ENCODE measurements around the gene CD79A. TPM values are rescaled to one million over a fixed set of nuclear protein-coding genes. Genes with fewer than 3 reads are reported as not detected.

CD79A gene
- total RNA-seq, 1 experiment from 2014 or later: 0.82 TPM

DNA sequence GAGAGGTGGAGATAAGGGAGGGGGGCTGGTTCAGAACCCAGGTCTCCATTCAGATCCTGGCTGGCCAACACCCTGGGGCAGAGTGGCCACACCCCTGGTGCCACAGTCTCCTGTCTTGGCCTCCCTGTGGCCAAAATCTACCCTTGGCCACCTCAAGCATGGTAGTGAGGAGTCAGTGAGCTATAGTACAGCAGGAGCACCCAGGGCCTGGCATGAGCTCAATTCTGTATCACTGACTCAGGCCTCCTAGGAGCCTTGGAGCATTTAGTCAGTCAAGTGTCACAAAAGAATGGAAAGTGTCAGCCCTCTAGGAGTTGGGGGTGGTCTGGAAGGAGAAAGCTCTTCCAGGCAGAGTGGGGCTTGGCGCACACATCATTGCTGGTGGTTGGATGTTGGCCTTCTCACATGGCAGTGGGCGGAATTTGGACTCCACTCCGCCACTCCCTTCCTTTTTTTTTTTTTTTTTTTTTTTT lies 6.6 kb upstream of the CD79A start:
- H3K27ac Mint-ChIP-seq (ENCODE audit: unreplicated experiment): peak overlapping the region; percentile 15
- Histone ChIP-seq H3K9me3 (no peaks in the 10 kb centered on the region), H3K36me3 (ENCODE audit: control insufficient read depth, insufficient read depth, low read length) (peaks cover 6% of the 10 kb centered on the region), H3K4me1 (peaks cover 20% of the 10 kb centered on the region), H3K4me3 (ENCODE audit: low read depth, low read length) (no peak overlapping the region), H3K27me3 (replicated peaks; ENCODE audit: control insufficient read depth, insufficient read depth, low read length) (no peaks in the 10 kb centered on the region)
- H3K4me3 Mint-ChIP-seq (ENCODE audit: unreplicated experiment): no peak overlapping the region
- no TSS peak for BruUV-seq (replicated peaks)
- intact Hi-C loops (cut with micrococcal nuclease; ENCODE audit: unreplicated experiment): no loop called here
- H3K27me3 Mint-ChIP-seq (ENCODE audit: insufficient read depth, unreplicated experiment): no peaks in the 10 kb centered on the region
- DNase-seq: no peak
- H3K9me3 Mint-ChIP-seq (ENCODE audit: unreplicated experiment): no peaks in the 10 kb centered on the region
- H3K36me3 Mint-ChIP-seq (ENCODE audit: insufficient read depth, unreplicated experiment): peaks cover 90% of the 10 kb centered on the region
- POLR2A ChIA-PET: interaction anchor here (1.3 kb wide), 1 partner anchor 10 kb away, joined by 18 read pairs; the partner anchor contains the start of gene RPS19
- CTCF ChIA-PET: interaction anchor here (0.7 to 1.7 kb wide), 3 partner anchors 14 to 230 kb away, joined by 3 read pairs; partner anchors contain the start of gene RABAC1
- peaks cover 14% of the 10 kb centered on the region for H3K4me1 Mint-ChIP-seq (ENCODE audit: low read depth, unreplicated experiment)
- no peak for TF ChIP-seq CTCF (IDR thresholded peaks at IDR 0.05; ENCODE audit: insufficient read depth in 1 of 2, low read depth in 1 of 2, low read length in 1 of 2, severe bottlenecking in 1 of 2, unreplicated experiment in 1 of 2)

DNA sequence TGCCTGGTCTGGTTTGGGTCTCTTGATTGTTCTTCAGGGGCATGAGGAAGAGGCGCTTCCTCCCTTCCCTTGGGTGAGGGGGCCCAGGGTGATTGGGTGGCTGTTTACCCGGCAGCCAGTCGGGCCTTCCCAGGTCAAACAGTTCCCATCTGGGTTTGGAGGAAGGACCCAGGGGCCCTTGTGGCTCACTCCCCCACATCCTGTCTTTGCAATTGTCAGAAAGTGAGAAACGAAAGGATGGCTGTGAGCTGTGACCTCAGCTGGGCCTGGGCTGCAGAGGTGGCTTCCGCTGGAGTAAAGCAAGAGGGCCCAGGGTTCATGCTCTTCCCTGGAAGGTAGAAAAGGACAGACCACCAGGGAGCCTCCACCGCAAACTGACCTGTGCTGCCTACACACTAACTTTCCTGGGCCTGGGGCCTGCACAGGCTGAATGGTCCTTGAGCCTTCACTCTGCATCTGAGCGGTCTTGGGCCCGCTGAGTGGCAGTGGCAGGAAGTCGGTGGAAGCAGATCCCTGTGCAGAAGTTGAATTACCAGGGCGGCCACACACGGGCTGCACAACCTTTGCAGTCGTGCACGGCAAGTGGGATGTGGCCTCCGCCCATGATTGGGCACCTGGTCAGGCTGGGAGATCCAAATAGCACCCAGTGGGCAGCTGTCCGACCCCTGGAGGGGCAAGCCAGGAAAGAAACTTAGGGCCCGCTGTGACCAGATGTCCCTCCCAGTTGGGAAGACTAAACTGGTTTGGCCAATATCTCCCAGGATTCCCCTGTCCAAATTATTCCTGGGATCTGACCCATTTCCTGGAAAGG lies 5.3 kb upstream of the CD79A start:
- no peak for TF ChIP-seq CTCF (IDR thresholded peaks at IDR 0.05; ENCODE audit: insufficient read depth in 1 of 2, low read depth in 1 of 2, low read length in 1 of 2, severe bottlenecking in 1 of 2, unreplicated experiment in 1 of 2)
- no peak for DNase-seq
- Histone ChIP-seq H3K4me1 (peaks cover 20% of the 10 kb centered on the region), H3K9me3 (no peaks in the 10 kb centered on the region), H3K27me3 (replicated peaks; ENCODE audit: control insufficient read depth, insufficient read depth, low read length) (no peaks in the 10 kb centered on the region), H3K4me3 (ENCODE audit: low read depth, low read length) (no peak overlapping the region), H3K36me3 (ENCODE audit: control insufficient read depth, insufficient read depth, low read length) (peaks cover 6% of the 10 kb centered on the region)
- intact Hi-C loops (cut with micrococcal nuclease; ENCODE audit: unreplicated experiment): loop anchor here (2.0 kb wide), 1 partner anchor 15 kb away; no protein-coding TSS in a partner anchor
- Mint-ChIP-seq H3K4me1 (ENCODE audit: low read depth, unreplicated experiment) (peaks cover 14% of the 10 kb centered on the region), H3K9me3 (ENCODE audit: unreplicated experiment) (no peaks in the 10 kb centered on the region), H3K4me3 (ENCODE audit: unreplicated experiment) (no peak overlapping the region), H3K27me3 (ENCODE audit: insufficient read depth, unreplicated experiment) (no peaks in the 10 kb centered on the region), H3K36me3 (ENCODE audit: insufficient read depth, unreplicated experiment) (peaks cover 76% of the 10 kb centered on the region), H3K27ac (ENCODE audit: unreplicated experiment) (peak overlapping the region; percentile 88)
- ChIA-PET POLR2A (no interaction called here), CTCF (interaction anchor here (1.6 to 2.3 kb wide), 3 partner anchors 13 to 87 kb away, joined by 3 to 18 read pairs (median 3); partner anchors contain the start of gene RABAC1)
- no TSS peak for BruUV-seq (replicated peaks)

GRCh38 chr19:41872384-41872774 lies 4.7 kb upstream of the CD79A start:
- no peaks in the 10 kb centered on the region for H3K27me3 ChIP-seq (replicated peaks; ENCODE audit: control insufficient read depth, insufficient read depth, low read length)
- POLR2A ChIA-PET: interaction anchor here (1.0 to 1.5 kb wide), 3 partner anchors 8 to 12 kb away, joined by 3 to 15 read pairs (median 13); partner anchors contain the start of gene RPS19
- no TSS peak for BruUV-seq (replicated peaks)
- Mint-ChIP-seq H3K4me1 (ENCODE audit: low read depth, unreplicated experiment) (peaks cover 14% of the 10 kb centered on the region), H3K27me3 (ENCODE audit: insufficient read depth, unreplicated experiment) (no peaks in the 10 kb centered on the region), H3K27ac (ENCODE audit: unreplicated experiment) (peak overlapping the region; percentile 88), H3K4me3 (ENCODE audit: unreplicated experiment) (no peak overlapping the region), H3K36me3 (ENCODE audit: insufficient read depth, unreplicated experiment) (peaks cover 70% of the 10 kb centered on the region), H3K9me3 (ENCODE audit: unreplicated experiment) (no peaks in the 10 kb centered on the region)
- no peaks in the 10 kb centered on the region for H3K9me3 ChIP-seq
- intact Hi-C loops (cut with micrococcal nuclease; ENCODE audit: unreplicated experiment): loop anchor here (2.0 kb wide), 1 partner anchor 14 kb away; no protein-coding TSS in a partner anchor
- H3K4me1 ChIP-seq: peaks cover 20% of the 10 kb centered on the region
- CTCF ChIA-PET: interaction anchor here (1.3 to 2.3 kb wide), 3 partner anchors 15 to 163 kb away, joined by 9 to 18 read pairs (median 17); partner anchors contain the start of gene RABAC1
- no peak for TF ChIP-seq CTCF (IDR thresholded peaks at IDR 0.05; ENCODE audit: insufficient read depth in 1 of 2, low read depth in 1 of 2, low read length in 1 of 2, severe bottlenecking in 1 of 2, unreplicated experiment in 1 of 2)
- no peak overlapping the region for H3K4me3 ChIP-seq (ENCODE audit: low read depth, low read length)
- H3K36me3 ChIP-seq (ENCODE audit: control insufficient read depth, insufficient read depth, low read length): peaks cover 4% of the 10 kb centered on the region
- no peak for DNase-seq
